DND-41 (cell line): ENCODE data around the gene FTO.

Experiments used
- ATAC-seq: fragments of 200-7000 bp; cut with Tn5 transposase; 3 replicates; pipeline ENCODE4 v1.9.1; 2021; ENCODE audit warnings: low read depth; ENCODE audit not compliant: insufficient read depth
- DNase-seq: peaks from one replicate; pipeline ENCODE4 v3.0.0-alpha.2; 2020
- H2AFZ ChIP-seq: 2 replicates; pipeline ENCODE4 v1.6.0; 2012; ENCODE audit warnings: low read depth, low read length
- H3K27ac ChIP-seq: 2 replicates; pipeline ENCODE4 v1.5.1; 2012; ENCODE audit warnings: low read length, inconsistent platforms
- H3K27me3 ChIP-seq: fragments of 200-600 bp; sonication (generic); 2 replicates; pipeline ENCODE4 v1.6.0; 2012; ENCODE audit warnings: low read length, mild to moderate bottlenecking, inconsistent platforms; ENCODE audit not compliant: insufficient read depth, poor library complexity
- H3K36me3 ChIP-seq: 2 replicates; pipeline ENCODE4 v1.5.1; 2012; ENCODE audit warnings: low read length, inconsistent platforms; ENCODE audit not compliant: insufficient read depth
- H3K4me1 ChIP-seq: 2 replicates; pipeline ENCODE4 v1.5.1; 2012; ENCODE audit warnings: mild to moderate bottlenecking, low read length; ENCODE audit not compliant: insufficient read depth
- H3K4me2 ChIP-seq: 2 replicates; pipeline ENCODE4 v1.6.0; 2012; ENCODE audit warnings: mild to moderate bottlenecking, moderate library complexity, low read length, inconsistent platforms; ENCODE audit not compliant: insufficient read depth
- H3K4me3 ChIP-seq, 2 experiments: fragments of 200-600 bp in 1 of 2; shearing (Covaris generic) in 1 of 2; 2 replicates each; pipeline ENCODE4 v1.5.1; 2012 to 2016; ENCODE audit warnings: inconsistent platforms in 2 of 2, low read length in 2 of 2, mild to moderate bottlenecking in 2 of 2, low read depth in 1 of 2, moderate library complexity in 1 of 2
- H3K79me2 ChIP-seq: 2 replicates; pipeline ENCODE4 v1.6.0; 2012; ENCODE audit warnings: low read length, inconsistent platforms; ENCODE audit not compliant: insufficient read depth
- H3K9ac ChIP-seq: 2 replicates; pipeline ENCODE4 v1.6.0; 2012; ENCODE audit warnings: low read depth, mild to moderate bottlenecking, inconsistent platforms, low read length, moderate library complexity
- H3K9me3 ChIP-seq: 2 replicates; pipeline ENCODE4 v1.5.1; 2012; ENCODE audit warnings: low read length, moderate library complexity, mild to moderate bottlenecking, inconsistent platforms; ENCODE audit not compliant: insufficient read depth, severe bottlenecking
- H4K20me1 ChIP-seq: 2 replicates; pipeline ENCODE4 v1.6.0; 2012; ENCODE audit warnings: low read length; ENCODE audit not compliant: insufficient read depth
- CTCF ChIP-seq: IDR thresholded peaks from 2 replicates; pipeline ENCODE4 v1.5.1; 2012; ENCODE audit warnings: borderline replicate concordance, low read length, moderate library complexity, mild to moderate bottlenecking; ENCODE audit not compliant: poor library complexity, severe bottlenecking; ENCODE audit errors: extremely low read depth
- EZH2 ChIP-seq: IDR thresholded peaks from 3 replicates; pipeline ENCODE4 v1.6.1; 2012; ENCODE audit warnings: borderline replicate concordance, low read depth, mild to moderate bottlenecking, moderate library complexity, low read length, inconsistent platforms; ENCODE audit not compliant: severe bottlenecking

The FTO gene

GRCh38 chr16:53664724-53665345 is 39.1 kb upstream of the FTO start:
- no peak overlapping the region for H3K9ac ChIP-seq
- DNase-seq (no peak), ATAC-seq (no peak)
- no peaks in the 10 kb centered on the region for H3K79me2 ChIP-seq
- H3K27me3 ChIP-seq: no peaks in the 10 kb centered on the region
- H3K4me2 ChIP-seq: no peak overlapping the region
- H2AFZ ChIP-seq: no peak overlapping the region
- H4K20me1 ChIP-seq: no peaks in the 10 kb centered on the region
- TF ChIP-seq CTCF (no peak), EZH2 (no peak)
- H3K4me1 ChIP-seq: no peaks in the 10 kb centered on the region
- no peak overlapping the region for H3K4me3 ChIP-seq
- H3K36me3 ChIP-seq: no peaks in the 10 kb centered on the region
- H3K27ac ChIP-seq: no peak overlapping the region
- H3K9me3 ChIP-seq: no peaks in the 10 kb centered on the region

- H3K4me2 ChIP-seq: no peak overlapping the region
- no peak overlapping the region for H2AFZ ChIP-seq
- H3K79me2 ChIP-seq: no peaks in the 10 kb centered on the region
- no peaks in the 10 kb centered on the region for H3K27me3 ChIP-seq
- H3K9me3 ChIP-seq: no peaks in the 10 kb centered on the region
- no peak overlapping the region for H3K9ac ChIP-seq
- DNase-seq (no peak), ATAC-seq (no peak)
- H3K36me3 ChIP-seq: no peaks in the 10 kb centered on the region; the same call in 1 of the 2 replicates
- no peak overlapping the region for H3K4me3 ChIP-seq
- no peak overlapping the region for H3K27ac ChIP-seq
- no peaks in the 10 kb centered on the region for H4K20me1 ChIP-seq
- no peak for TF ChIP-seq EZH2
- no peak for TF ChIP-seq CTCF
- no peaks in the 10 kb centered on the region for H3K4me1 ChIP-seq
These were observed 37.1 kb upstream of the FTO start for GRCh38 chr16:53666786-53667415.

GRCh38 chr16:53668869-53669268 is 35.1 kb upstream of the FTO start:
- Histone ChIP-seq H3K4me3 (no peak overlapping the region), H3K27me3 (no peaks in the 10 kb centered on the region), H3K4me1 (no peaks in the 10 kb centered on the region), H3K79me2 (no peaks in the 10 kb centered on the region), H3K27ac (no peak overlapping the region), H3K4me2 (no peak overlapping the region), H2AFZ (no peak overlapping the region), H3K36me3 (no peaks in the 10 kb centered on the region; the same call in 1 of the 2 replicates), H3K9me3 (no peaks in the 10 kb centered on the region), H3K9ac (no peak overlapping the region), H4K20me1 (no peaks in the 10 kb centered on the region)
- no peak for ATAC-seq
- TF ChIP-seq EZH2 (no peak), CTCF (no peak)
- DNase-seq: no peak
